ENCODE data around the gene SLCO1A2.

The SLCO1A2 gene

GRCh38 chr12:21340403-21340802 lies 5.7 kb upstream of the SLCO1A2 start:
- no peak for FAIRE-seq
- DNase-seq (ENCODE audit: insufficient read length, low spot score) = no peak
- TF ChIP-seq CTCF (IDR thresholded peaks at IDR 0.05; ENCODE audit: insufficient read depth, missing control alignments) = no peak

DNA sequence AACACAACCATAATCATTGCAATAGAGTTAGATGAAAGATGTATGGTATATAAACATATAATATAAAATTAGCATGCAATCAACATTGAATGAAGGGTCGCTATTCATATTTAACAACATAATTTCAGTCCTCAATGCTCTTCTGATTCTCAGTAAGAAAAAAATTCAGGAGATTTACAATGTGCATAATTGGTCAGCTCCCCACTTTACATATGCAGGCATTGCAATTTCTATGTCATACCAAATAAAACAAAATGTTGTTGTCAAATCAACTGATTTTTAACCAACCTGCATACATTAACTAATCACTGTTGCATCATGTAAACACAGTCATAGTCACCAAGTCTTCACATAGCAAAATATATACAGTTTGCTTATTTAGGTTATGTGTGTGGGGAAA lies 5.2 kb upstream of the SLCO1A2 start:
- TF ChIP-seq CTCF (IDR thresholded peaks at IDR 0.05; ENCODE audit: insufficient read depth, missing control alignments) = no peak
- DNase-seq (ENCODE audit: insufficient read length, low spot score) (no peak), FAIRE-seq (peak; percentile 72)

GRCh38 chr12:21337959-21338744 lies 3.4 kb upstream of the SLCO1A2 start:
- peak; percentile 38 for FAIRE-seq
- no peak for TF ChIP-seq CTCF (IDR thresholded peaks at IDR 0.05; ENCODE audit: insufficient read depth, missing control alignments)

GRCh38 chr12:21337453-21337852 lies 2.7 kb upstream of the SLCO1A2 start:
- no peak for TF ChIP-seq CTCF (IDR thresholded peaks at IDR 0.05; ENCODE audit: insufficient read depth, missing control alignments)
- no peak for FAIRE-seq
- no peak for DNase-seq (ENCODE audit: insufficient read length, low spot score)

More at GRCh38 chr12:21337959-21338744, 3.4 kb upstream of the SLCO1A2 start:
- no peak for DNase-seq (ENCODE audit: insufficient read length, low spot score)

GRCh38 chr12:21336656-21337055 lies 1.9 kb upstream of the SLCO1A2 start:
- DNase-seq (ENCODE audit: insufficient read length, low spot score) = no peak
- FAIRE-seq = no peak
- TF ChIP-seq CTCF (IDR thresholded peaks at IDR 0.05; ENCODE audit: insufficient read depth, missing control alignments) = no peak

DNA sequence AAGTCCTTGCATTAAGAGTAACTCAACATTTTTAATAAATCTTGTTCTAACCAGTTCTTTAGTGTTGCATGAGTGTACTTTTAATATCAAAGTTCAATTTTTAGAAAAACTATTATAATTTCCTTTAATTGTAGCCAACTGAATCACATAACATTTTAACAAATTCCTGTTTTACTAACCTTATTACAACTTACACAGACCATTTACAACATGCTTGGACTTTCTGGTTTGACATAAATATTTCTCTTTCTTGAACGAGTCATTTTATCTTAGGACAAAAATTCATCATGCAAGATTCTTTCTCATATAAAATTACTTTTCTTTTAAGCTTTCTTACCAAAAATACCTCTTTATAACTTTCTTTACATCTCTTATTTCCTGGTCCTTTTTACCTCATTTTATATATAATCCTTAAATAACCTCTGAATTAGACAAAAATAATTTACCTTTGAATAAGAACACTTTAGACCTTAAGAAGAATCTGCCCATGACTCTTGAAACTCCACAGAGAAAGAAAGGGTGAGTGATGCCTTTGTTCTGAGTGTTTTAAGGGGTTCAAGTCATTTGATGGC lies 3.9 kb downstream of the SLCO1A2 start:
- TF ChIP-seq CTCF (IDR thresholded peaks at IDR 0.05; ENCODE audit: insufficient read depth, missing control alignments) = no peak
- no peak for DNase-seq (ENCODE audit: insufficient read length, low spot score)
- FAIRE-seq = peak; percentile 71

DNA sequence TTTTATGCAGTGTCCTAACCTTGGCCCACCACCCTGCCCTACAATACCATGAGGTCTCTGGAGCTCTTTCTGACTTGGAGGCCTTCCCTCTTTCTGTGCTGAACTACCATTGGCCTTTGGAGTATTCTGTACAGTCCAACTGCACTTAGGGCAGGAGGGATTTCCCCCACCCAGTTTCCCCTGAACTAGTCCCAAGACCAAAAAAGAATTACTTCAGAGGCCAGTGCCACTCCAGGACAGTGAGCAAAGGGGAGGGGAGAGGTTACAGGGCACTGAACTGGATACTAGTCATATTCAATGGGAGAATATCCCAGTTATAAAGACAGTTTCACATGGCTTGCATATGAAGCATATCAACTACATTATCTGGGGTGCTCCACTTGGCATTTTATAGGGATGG lies 6.1 kb downstream of the SLCO1A2 start:
- DNase-seq (ENCODE audit: insufficient read length, low spot score) (no peak), FAIRE-seq (no peak)
- no peak for TF ChIP-seq CTCF (IDR thresholded peaks at IDR 0.05; ENCODE audit: insufficient read depth, missing control alignments)
